Cerebellar nuclear complex (tissue), 1 donor: ENCODE measurements around the gene SSR4.
"Not testable (repeated sequence)": the region's sequence is repeated elsewhere in the genome, so short reads cannot be mapped to it uniquely, and the experiment has no call there.

Experiments
- DNase-seq, 2 experiments: peaks; one replicate each; lab custom pipeline; 2025; lab: John Stamatoyannopoulos, UW

Gene SSR4

DNA sequence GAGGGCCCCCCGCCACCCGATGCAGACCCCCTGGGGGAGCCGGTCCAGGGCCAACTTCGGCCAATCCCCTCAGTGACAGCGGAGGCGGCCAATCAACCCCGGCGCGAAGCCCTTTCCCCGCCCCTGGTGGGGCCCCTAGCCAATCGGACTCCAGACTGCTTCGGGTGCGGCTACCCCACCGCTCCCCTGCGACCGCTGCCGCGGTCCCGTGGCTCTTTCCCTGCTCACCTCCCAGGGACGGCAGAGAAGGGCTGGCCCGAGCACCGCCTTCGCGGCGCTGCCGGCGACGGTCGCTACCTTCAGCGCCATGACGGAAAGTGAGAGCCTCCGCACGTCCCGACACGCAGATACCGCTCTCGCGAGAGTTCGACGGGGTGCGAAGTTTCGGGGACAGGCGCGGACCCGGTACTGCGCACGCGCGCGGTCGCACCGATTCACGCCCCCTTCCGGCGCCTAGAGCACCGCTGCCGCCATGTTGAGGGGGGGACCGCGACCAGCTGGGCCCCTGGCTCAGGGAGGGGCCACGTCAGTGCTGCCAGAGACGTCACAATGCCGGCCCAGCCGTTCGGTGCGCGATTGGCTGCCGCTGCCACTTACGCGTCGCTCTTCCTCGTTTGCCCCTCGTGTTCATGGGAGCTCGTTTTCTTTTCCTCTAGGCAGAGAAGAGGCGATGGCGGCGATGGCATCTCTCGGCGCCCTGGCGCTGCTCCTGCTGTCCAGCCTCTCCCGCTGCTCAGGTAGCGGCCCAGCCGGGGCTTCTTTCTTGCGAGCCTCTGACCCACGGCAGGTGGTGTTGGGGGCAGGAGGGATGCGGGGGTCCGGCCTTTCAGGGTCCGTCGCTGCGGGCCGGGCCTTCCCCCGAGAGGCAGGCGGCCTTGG is at the start of gene SSR4, which contains the start of gene IDH3G:
Gene SSR4 (plus strand): TSS at position 651 of the 879 bp plus-strand sequence. CDS start 20 bp downstream, at position 671.
Gene IDH3G (minus strand): TSS at position 358 of the 879 bp plus-strand sequence. CDS start 49 bp downstream, at position 309.
- peak; percentile 23 to 59 for DNase-seq

- not testable (repeated sequence) for DNase-seq
Observed at GRCh38 chrX:153745067-153745433, 49.4 kb upstream of the SSR4 start.

GRCh38 chrX:153746359-153746758 is 48.1 kb upstream of the SSR4 start:
- no peak for DNase-seq

- not testable (repeated sequence) for DNase-seq
Observed at GRCh38 chrX:153746991-153747390, 47.5 kb upstream of the SSR4 start.

- not testable (repeated sequence) for DNase-seq
Observed at GRCh38 chrX:153749017-153749416, 45.5 kb upstream of the SSR4 start.

GRCh38 chrX:153750127-153750774 is 44.2 kb upstream of the SSR4 start:
- DNase-seq = peak in 1 of 2 experiments; percentile 12

GRCh38 chrX:153755136-153755535 is 39.3 kb upstream of the SSR4 start:
- no peak for DNase-seq

GRCh38 chrX:153761863-153762262 is 32.6 kb upstream of the SSR4 start:
- DNase-seq = no peak

GRCh38 chrX:153762626-153763173 is 31.8 kb upstream of the SSR4 start:
- no peak for DNase-seq

DNA sequence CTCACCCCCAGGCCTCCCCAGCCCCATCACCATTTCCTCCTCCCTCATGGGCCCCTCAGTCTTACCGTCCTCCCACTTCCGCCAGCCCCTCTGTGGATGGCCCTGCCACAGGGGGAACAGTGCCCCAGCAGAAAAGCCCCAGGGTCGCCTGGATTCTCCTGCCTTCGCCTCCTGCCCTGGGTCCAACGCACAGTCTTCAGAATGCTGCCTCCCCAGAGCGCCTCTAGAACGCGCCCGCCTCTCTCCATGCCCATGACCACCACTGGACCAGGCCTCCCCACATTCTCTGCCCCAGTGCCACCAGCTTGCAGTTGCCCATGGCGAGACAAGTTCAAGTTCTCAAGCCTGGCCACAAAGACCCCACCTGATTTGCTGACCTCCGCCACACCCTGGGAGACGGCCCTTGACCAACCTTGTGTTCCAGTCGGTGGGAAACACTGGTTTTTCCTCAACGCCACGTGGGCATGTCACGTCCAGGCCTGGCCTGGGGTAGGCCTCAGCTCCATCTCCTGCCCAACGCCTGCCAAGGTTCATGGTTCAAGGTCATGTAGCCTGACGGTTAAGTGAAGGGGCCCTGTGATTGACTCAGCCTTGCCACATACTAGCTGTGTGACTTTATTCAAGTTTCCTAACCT is 31.1 kb upstream of the SSR4 start:
- no peak for DNase-seq

DNA sequence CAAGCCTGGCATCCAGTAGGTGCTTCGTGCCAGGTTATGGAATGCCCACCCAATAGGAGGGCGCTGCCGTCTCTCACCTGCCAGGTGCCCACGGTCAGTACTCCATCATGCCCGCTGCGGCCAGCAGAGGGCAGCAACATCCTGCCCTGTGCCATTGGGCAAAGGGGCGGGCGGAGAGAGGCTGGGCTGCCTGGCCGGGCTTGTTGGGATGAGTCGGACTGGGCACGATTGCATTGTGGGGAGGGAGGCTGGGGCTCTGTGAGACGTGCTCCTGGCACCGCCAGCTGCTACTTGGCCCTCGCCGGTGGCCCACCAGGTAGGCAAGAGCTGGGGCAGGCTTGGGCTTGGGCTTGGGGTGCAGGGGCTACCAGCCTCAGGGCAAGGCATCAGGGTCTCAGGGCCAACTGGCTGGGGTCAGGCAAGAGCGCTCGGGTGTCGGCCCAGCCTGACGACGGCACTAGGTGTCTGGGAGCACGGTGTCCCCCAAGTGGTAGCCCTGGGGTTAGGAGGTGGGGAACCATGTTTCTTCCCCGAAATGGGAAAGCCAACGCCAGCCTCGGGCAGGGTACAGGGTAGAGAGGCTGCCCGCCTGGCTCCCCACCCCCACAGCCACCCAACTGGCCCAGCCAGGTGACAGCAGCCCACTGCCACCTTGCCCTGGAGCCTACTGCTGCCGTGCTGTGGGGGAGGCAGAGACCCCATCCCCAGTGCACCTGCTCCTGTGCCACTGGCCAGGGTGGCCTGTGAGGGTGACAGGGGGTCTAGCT is 30.3 kb upstream of the SSR4 start, which contains the start of gene PLXNB3:
Gene PLXNB3 (plus strand): TSS at position 261 of the 767 bp plus-strand sequence. CDS start 1,287 bp downstream, outside the sequence.
- peak; percentile 34 to 70 for DNase-seq

GRCh38 chrX:153764786-153765137 is 29.7 kb upstream of the SSR4 start:
- DNase-seq = no peak

- DNase-seq = no peak
Observed at GRCh38 chrX:153765138-153766079, 29.1 kb upstream of the SSR4 start.

- no peak for DNase-seq
Observed at GRCh38 chrX:153766098-153766817, 28.2 kb upstream of the SSR4 start.

DNA sequence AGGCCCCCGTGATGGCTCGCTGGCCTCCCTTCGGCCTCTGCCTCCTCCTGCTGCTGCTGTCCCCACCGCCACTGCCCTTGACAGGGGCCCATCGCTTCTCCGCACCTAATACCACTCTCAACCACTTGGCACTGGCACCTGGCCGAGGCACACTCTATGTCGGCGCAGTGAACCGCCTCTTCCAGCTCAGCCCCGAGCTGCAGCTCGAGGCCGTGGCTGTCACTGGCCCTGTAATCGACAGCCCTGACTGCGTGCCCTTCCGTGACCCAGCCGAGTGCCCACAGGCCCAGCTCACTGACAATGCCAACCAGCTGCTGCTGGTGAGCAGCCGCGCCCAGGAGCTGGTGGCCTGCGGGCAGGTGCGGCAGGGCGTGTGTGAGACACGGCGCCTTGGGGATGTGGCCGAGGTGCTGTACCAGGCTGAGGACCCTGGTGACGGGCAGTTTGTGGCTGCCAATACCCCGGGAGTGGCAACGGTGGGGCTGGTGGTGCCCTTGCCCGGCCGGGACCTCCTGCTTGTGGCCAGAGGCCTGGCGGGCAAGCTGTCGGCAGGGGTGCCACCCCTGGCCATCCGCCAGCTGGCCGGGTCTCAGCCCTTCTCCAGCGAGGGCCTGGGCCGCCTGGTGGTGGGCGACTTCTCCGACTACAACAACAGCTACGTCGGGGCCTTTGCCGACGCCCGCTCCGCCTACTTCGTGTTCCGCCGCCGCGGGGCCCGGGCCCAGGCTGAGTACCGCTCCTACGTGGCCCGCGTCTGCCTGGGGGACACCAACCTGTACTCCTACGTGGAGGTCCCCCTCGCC is 27.4 kb upstream of the SSR4 start:
- DNase-seq = no peak

- no peak for DNase-seq
Observed at GRCh38 chrX:153767674-153768055, 26.8 kb upstream of the SSR4 start.

DNA sequence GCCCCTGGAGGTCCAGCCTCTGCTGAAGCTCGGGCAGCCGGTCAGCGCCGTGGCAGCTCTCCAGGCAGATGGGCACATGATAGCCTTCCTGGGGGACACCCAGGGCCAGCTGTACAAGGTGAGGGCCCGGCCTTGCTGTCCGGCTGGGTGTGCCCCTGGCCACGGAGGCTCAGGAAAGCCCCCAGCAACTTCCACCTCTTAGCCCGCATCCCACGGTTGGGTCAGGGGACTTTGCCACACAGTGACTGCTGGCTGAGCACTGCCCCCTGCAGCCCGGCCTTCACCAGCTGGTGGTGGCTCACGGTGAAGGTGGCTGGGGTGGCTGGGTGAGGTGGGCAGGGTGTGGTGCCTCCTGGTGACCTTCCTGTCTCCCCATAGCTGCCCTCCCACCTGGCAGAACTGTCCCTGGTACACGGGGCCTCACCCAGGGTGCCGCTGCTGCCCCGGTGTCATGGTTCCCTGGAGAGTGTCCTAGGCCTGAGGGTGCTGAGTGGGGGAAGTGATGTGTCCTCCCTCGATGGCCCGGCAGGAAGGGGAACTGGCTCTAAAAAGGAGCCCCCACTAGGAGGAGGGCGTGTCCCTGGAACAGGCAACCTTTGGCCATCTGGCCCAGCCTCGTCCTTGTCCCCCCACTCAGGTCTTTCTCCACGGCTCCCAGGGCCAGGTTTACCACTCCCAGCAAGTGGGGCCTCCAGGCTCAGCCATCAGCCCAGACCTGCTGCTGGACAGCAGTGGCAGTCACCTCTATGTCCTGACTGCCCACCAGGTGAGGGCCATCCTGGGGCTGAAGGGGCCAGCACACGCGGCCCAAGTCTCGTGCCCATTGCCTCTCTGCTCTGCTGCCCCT is 25.9 kb upstream of the SSR4 start:
- DNase-seq = no peak
